Uterus (tissue), 2 donors: ENCODE data around the gene LENG8.

Experiments used
- CTCF ChIP-seq, 4 experiments: fragments of 200-600 bp in 2 of 4; fragments of 450-650 bp in 2 of 4; sonication (generic) in 2 of 4; IDR thresholded peaks; one replicate each; pipeline ENCODE4 v1.5.1; 2016 to 2019; ENCODE audit warnings: antibody characterized with exemption in 4 of 4, mild to moderate bottlenecking in 2 of 4, moderate library complexity in 1 of 4
- POLR2A ChIP-seq, 2 donors: fragments of 450-650 bp; IDR thresholded peaks; one replicate each; pipeline ENCODE4 v1.6.1; 2016; ENCODE audit warnings: antibody characterized with exemption in 2 of 2, mild to moderate bottlenecking in 1 of 2, moderate library complexity in 1 of 2

DNA sequence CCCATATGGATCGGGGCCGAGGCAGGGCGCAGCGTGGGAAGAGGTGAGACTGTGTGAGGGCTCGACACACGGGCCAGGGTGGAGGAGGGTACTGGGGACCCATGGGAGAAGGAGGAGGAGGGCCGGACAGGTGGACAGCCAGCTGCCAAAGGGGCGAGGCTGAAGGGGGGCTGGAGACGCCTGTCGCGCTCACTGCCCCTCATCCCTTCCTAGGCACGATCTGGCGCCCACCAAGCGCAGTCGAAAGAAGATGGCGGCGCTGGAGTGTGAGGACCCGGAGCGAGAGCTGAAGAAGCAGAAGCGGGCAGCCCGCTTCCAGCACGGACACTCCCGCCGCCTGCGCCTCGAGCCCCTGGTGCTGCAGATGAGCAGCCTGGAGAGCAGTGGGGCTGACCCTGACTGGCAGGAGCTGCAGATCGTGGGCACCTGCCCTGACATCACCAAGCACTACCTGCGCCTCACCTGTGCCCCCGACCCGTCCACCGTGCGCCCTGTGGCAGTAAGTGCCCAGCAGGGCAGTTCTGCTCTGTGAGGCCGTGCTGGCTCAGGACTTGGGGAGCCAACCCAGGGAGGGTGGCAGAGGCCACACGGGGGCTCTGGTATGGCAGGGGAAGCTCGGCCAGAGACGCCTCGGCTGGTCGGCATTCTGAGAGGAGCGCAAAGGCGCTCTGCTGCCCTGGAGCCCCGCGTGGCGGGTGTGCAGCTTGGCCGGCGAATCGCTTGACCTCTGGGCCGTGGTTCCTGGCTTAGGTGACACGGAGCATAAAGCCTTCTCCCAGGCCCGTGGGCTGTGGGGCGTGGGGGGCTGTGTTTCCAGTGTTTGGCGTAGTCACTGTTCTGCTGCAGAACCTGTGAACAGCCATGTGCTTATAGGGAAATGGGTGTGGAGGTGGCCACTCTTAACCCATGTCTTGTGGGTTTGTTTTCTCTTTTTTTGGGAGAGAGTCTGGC is 7.7 kb downstream of the LENG8 start:
- TF ChIP-seq CTCF (IDR thresholded peaks at IDR 0.05) = no peak
- TF ChIP-seq POLR2A (IDR thresholded peaks at IDR 0.05) = no peak
